Glomerular visceral epithelial cell (primary cell): ENCODE measurements around the gene KDM4E.

Experiments
- DNase-seq: peaks from one replicate; pipeline ENCODE4 v3.0.0-alpha.2; 2016; ENCODE audit errors: extremely low spot score

Gene KDM4E

DNA sequence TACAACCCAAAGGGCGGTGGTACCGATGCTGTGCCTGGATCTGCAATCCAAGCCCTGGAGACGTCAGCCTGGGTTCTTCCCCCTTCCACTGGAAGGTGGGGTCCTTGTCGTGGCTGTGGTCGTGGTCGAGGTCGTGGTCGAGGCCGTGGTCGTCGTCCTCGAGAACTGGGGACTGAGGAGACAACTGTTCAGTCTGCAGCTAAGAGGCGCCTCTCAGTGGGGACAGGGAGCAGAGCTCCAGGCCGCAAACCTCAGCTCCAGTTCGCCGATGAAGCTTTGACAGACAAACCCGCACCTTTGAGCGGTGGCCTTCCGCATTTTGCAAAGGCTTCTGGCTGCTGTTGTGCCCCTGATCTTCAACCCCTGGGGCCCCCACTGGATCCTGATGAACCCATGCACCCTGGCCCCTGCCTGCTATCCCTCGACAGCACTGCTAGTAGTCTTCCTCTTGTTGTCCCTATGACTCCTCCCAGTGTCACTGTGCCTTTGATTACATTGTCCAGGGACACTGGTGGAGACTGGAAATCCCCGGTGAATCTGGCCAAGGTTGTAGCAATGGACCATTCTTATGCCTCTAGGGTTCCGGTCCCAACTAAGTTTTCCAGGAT is 25.6 kb downstream of the KDM4E start:
- DNase-seq, result no peak

DNA sequence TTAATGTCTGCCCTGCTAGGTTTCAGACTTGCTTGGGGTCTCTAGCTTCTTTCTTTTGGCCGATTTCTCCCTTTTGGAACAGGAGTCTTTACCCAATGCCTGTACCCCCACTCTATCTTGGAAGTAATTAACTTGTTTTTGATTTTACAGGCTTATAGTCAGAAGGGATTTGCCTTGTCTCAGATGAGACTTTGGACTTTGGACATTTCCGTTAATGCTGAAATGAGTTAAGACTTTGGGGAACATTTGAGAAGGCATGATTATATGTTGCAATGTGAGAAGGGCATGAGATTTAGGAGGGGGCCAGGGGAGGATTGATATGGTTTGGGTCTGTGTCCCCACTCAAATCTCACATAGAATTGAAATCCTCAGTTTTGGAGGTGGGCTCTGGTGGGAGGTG is 29.3 kb downstream of the KDM4E start:
- no peak for DNase-seq

DNA sequence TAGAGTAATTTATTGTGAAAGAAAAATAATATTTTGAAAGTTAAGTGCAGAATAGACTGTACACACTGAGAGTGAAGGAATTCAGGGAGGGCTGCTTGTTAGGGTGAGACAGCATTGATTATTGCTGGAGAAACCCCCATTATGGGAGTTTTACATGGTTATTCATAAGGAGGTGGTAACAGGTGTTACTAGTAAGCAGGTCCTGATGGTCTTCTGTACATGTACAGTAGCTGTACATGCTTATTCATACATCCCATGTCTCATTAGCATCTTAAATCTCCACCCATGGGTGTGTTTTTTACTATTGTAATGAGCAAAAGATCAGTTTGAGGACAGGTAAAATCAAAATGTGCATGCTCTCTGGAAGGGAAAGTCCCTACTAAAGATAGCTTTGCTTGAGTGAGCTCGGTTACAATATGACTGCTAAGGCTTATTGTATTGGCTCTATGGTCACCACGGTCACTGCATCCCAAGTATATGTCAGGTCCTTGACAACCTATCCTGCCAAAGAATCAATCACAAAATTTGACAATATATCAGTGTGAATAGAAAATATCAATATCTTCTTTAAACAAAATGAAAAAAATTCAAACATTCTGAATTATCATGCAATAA is 30.3 kb downstream of the KDM4E start:
- no peak for DNase-seq

DNA sequence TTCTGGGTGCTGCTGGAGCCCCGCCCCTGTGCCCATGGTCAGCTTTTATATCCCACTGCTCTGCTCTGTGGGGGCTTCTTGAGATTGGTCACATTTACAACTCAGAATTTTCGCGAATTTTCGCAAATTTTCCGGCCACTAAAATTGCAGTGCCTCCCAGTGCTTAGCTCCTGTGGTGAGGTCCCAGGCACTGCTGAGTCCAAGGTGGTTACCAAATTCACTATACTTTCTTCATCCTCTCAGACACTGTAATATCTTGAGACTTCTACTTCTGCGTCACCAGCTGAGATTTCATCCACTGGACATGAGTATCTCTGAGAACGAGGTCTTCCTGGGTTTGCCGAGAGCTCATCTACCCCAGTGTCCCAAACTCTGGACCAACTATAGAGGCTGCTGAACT is 32.9 kb downstream of the KDM4E start:
- DNase-seq, result no peak

DNA sequence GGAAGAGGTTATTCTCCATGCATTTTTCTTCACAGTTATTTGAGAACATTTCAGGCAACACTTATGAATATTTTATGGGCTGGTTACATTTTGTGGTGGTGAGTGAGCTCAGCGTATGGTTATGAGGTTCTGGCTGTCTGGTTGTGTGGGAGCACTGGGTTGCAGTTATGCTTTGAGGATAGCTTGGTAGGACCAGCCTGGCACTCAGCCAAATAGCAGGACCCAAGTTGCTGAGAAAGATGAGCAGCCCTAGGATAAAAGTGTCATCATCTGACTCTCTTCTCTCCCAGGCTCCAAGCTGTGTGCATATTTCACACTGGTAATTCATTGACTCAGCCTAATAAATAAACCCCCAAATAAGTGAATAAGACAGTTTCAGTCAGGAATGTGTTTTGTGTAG is 33.6 kb downstream of the KDM4E start:
- no peak for DNase-seq

DNA sequence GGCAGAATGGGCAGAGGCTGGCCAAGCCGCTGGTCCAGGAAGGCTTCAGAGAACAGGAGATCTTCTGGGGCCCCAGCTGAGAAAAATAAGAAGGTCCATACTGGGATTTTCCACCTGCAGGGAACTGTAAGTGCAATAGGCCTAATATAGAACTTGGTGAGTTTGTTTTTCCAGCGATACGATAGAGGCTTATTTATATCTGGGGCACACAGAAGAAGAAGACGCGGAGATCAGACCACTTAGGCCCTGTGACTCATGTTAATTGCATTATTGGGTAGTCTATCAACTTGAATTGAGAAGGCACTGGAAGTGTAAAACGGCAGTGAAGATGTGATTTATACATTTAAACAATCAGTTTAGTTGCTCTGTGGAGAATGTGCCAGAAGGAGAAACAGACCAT is 34.0 kb downstream of the KDM4E start:
- no peak for DNase-seq

DNA sequence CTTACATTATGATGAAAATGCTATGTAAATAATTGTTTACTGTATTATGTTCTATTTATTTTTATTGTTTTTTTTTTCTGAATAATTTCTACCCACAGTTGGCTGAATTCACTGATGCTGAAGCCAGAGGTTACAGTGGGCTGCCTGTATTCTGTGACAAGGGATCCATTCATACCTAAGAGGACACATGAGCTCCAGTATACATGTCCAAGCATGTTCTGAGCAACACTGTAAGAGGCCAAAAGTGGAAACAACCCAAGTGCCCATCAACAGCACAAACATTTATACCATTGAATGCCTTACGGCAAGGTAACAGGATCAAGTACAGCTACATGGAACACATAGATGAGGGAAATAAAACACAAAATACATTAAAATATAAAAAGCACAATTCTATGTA is 40.3 kb downstream of the KDM4E start:
- DNase-seq, result no peak

DNA sequence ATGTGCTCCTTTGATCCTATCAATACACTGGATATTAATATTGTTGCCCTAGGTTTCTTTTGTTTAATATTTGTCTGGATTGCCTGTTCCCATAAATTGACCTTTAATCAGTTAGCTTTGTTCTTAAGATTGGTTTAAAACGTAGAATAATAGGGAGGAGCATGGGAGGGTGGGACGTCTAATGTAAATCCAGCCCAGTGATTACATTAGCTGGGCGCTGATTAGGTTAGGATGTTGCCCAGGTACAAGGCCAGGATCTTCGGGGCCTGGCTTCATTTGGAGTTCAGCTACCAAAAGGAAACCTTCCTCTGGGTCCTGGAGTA is 41.6 kb downstream of the KDM4E start, which contains the start of gene SRSF8:
Gene SRSF8, plus strand, starts transcription at position 204 of the 323 bp plus-strand sequence. CDS start 308 bp downstream, outside the sequence.
- no peak for DNase-seq

DNA sequence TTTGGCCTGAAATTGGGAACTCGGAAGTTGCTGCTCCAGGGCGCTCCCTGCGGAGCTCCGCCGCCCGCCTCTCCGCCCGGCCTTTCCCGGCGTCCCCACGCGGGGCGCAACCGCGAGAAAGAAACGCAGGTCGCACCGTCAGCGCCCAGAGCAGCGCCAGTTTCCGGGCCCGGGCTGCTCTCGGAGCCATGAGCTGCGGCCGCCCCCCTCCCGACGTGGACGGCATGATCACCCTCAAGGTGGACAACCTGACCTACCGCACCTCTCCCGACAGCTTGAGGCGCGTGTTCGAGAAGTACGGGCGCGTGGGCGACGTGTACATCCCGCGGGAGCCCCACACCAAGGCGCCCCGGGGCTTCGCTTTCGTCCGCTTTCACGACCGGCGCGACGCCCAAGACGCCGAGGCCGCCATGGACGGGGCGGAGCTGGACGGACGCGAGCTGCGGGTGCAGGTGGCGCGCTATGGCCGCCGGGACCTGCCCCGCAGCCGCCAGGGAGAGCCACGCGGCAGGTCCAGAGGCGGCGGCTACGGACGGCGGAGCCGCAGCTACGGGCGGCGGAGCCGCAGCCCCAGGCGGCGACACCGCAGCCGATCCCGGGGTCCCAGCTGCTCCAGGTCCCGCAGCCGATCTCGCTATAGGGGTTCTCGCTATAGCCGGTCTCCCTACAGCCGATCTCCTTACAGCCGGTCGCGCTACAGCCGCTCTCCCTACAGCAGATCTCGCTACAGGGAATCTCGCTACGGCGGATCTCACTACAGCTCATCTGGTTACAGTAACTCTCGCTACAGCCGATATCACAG is 42.2 kb downstream of the KDM4E start:
- DNase-seq, result peak; percentile 71

DNA sequence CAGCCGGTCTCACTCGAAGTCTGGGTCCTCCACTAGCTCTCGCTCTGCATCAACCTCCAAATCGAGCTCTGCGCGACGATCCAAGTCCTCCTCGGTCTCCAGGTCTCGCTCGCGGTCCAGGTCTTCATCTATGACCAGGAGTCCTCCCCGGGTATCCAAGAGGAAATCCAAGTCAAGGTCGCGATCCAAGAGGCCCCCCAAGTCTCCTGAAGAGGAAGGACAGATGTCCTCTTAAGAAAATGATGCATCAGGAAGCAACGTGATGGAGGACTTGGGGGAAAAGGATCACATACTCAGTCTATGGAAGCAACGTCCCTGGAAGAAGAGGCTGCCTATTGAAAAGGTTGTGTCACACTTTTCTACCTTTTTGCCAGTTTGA is 42.8 kb downstream of the KDM4E start:
- no peak for DNase-seq

DNA sequence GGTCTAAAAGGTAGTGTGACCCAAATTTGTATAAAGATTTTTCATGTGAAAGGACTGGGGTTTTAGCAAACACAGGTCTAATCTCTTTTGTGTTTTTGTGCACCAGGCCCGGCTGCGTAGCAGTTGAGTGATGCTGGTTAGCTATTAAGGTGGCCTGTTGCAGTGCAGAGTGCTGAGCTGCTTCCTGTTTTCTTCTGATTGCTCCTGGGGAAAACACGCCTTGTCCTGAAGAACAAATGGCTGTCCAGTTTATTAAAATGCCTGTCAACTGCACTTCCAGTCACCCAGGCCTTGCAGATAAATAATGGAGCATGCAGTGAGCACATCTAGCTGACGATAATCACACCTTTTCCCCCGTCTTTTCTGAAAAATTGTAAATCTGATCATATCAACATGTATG is 43.5 kb downstream of the KDM4E start:
- peak; percentile 89 for DNase-seq

DNA sequence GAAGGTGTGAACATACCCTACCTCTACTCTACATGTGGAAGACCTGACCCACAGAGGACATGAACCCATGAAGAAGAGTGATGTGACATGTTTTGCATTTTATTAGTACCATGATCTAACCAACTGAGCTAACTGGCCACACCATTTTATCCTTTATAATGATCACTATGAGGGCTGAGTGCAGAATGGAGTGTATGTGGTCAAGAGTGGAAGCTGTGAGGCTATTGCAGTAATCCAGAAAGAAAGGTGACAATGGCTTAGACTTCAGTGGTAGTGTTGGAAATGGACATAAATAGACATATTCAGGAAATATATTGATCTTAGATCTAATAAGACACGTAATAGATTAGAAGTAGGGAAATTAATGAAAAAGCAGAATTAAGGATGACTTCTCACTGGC is 45.4 kb downstream of the KDM4E start:
- DNase-seq, result no peak

DNA sequence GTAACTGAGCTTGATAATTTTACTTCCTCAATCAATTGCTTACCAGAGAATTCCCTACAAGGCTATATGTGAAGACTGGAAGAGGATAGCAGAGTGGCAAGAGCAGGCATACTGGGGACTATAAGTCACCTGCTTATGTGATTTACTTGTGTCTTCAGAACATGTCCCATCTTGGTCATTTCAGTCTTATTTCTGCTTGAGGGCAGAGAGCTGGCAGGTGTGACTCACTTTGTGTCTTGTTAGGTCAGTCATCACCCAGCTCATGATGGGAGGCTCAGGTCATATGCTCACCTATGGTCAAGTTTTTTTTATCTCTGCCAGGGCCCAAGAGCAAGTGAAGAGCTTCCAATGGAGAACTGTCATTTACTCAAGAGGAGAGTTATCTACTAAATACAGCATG is 47.9 kb downstream of the KDM4E start:
- DNase-seq, result no peak

DNA sequence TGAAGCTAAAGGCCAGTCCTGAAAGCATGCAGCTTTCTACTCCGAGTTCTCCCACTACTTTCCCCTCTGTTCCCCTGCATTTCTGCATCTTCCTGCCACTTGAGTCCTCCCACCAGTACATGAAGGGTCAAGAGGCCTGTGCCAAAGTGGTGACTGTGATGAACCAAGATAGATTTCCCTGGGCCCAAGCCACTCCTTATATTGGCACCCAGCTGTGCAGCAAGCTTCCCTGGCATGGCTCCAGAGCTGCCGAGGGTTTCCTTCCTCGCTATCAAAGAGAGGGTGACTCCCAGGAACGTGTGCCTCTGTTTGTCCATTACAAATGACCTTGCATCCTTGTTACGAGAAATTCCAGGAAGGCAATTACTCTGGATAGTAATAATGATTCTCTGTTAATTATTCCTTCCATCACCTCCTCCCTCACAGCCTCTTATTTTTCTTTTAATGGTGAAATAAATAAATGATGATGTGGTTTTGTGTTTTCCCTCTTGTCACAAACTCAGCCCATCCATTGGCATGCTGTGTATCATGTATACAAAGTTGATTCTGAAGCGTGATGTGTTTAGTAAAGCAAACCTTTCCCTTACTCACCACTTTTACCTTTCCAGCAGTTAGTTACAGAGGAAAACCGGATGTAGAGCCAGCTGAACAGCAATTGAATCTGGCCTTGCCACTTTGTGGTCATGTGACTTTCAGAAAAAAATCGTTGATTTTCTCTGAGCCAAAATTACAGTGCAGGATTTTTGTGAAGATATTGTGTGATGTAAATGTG is 49.9 kb downstream of the KDM4E start:
- DNase-seq, result no peak

DNA sequence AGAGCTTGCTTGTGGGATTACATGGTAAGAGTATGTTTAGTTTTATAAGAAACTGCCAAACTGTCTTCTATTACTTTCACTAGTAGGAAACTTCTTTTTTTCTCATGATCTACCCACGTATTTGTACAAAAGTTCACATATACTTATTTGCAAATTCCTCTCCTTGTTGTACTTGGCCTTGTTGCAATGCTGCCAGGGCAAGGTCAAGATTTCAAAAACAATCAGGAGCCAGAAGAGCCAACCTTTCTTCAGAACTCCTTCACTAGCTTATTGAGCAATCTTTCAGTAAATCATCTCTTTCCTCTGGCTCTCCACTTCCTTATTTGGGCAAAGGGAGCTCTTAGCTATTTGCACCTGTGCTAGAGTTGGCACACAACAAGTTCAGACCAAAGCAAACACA is 51.4 kb downstream of the KDM4E start:
- no peak for DNase-seq

DNA sequence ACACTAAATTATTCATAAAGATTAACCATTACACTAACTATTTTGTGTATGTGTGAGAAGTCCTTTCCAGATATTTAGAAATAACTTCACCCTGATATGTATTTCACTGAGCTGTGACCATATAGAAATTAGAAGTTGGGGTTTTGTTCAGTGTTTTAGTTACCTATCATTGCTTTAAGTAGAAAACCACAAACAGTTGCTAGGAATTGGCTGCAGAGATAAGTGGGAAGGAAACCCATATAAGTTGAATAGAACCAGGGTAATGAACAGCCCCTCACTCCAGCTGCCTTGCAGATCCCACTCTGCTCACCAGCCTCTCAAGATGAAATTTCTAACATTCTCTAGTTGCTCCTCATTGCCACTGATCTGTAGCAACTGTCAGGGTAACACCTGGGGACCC is 51.9 kb downstream of the KDM4E start:
- no peak for DNase-seq
